Neural progenitor cell (in vitro differentiated cells): ENCODE data around the gene USP25. TPM values are rescaled to one million over a fixed set of nuclear protein-coding genes. Genes with fewer than 3 reads are reported as not detected.

Experiments used
- DNase-seq: peaks from one replicate; pipeline ENCODE4 v3.0.0-alpha.2; 2016; ENCODE audit warnings: low spot score
- H2AFZ ChIP-seq: fragments of 200-600 bp; sonication (generic); replicated peaks from 2 replicates; pipeline ENCODE4 v1.6.1; 2016; ENCODE audit warnings: antibody characterized with exemption
- H3F3A ChIP-seq: fragments of 200-600 bp; sonication (generic); 2 replicates; pipeline ENCODE4 v1.6.1; 2016; ENCODE audit warnings: antibody characterized with exemption, low read depth
- H3K27ac ChIP-seq: fragments of 200-600 bp; sonication (generic); 2 replicates; pipeline ENCODE4 v1.5.1; 2016; ENCODE audit warnings: mild to moderate bottlenecking
- H3K27me3 ChIP-seq: fragments of 200-600 bp; sonication (generic); 2 replicates; pipeline ENCODE4 v1.6.1; 2016; ENCODE audit warnings: mild to moderate bottlenecking, moderate library complexity
- H3K36me3 ChIP-seq: fragments of 200-600 bp; sonication (generic); 2 replicates; pipeline ENCODE4 v1.5.1; 2016
- H3K4me1 ChIP-seq: fragments of 200-600 bp; sonication (generic); 2 replicates; pipeline ENCODE4 v1.6.1; 2016; ENCODE audit warnings: mixed run types
- H3K4me2 ChIP-seq: fragments of 200-600 bp; sonication (generic); 2 replicates; pipeline ENCODE4 v1.6.1; 2016
- H3K4me3 ChIP-seq: fragments of 200-600 bp; sonication (generic); 2 replicates; pipeline ENCODE4 v1.5.1; 2016
- H3K79me2 ChIP-seq: fragments of 200-600 bp; sonication (generic); 2 replicates; pipeline ENCODE4 v1.6.1; 2016; ENCODE audit warnings: low read depth
- H3K9ac ChIP-seq: fragments of 200-600 bp; sonication (generic); 2 replicates; pipeline ENCODE4 v1.6.1; 2016
- H3K9me3 ChIP-seq: fragments of 200-600 bp; sonication (generic); 2 replicates; pipeline ENCODE4 v1.5.1; 2016; ENCODE audit warnings: low read depth
- H4K20me1 ChIP-seq: fragments of 200-600 bp; sonication (generic); 2 replicates; pipeline ENCODE4 v1.6.1; 2016; ENCODE audit warnings: low read depth
- H3K27ac Mint-ChIP-seq: 3 replicates; pipeline ENCODE4 v1.8.0; 2021; ENCODE audit warnings: mixed read lengths
- H3K27me3 Mint-ChIP-seq: 2 replicates; pipeline ENCODE4 v1.8.0; 2022; ENCODE audit warnings: low read depth, mild to moderate bottlenecking, inconsistent platforms, moderate library complexity, mixed read lengths; ENCODE audit not compliant: insufficient read depth
- H3K36me3 Mint-ChIP-seq: 3 replicates; pipeline ENCODE4 v1.8.0; 2021; ENCODE audit warnings: mixed read lengths
- H3K4me1 Mint-ChIP-seq: 3 replicates; pipeline ENCODE4 v1.8.0; 2021; ENCODE audit warnings: mixed read lengths
- H3K4me3 Mint-ChIP-seq: 3 replicates; pipeline ENCODE4 v1.8.0; 2021; ENCODE audit warnings: mild to moderate bottlenecking, moderate library complexity, mixed read lengths
- H3K9me3 Mint-ChIP-seq: 3 replicates; pipeline ENCODE4 v1.8.0; 2020; ENCODE audit warnings: mixed read lengths
- EZH2 ChIP-seq: fragments of 200-600 bp; sonication (generic); IDR thresholded peaks from 2 replicates; pipeline ENCODE4 v1.6.1; 2017; ENCODE audit warnings: antibody characterized with exemption, mild to moderate bottlenecking, moderate library complexity
- EZH2phosphoT487 ChIP-seq: fragments of 200-600 bp; sonication (generic); IDR thresholded peaks from 2 replicates; pipeline ENCODE4 v1.6.1; 2017; ENCODE audit warnings: antibody characterized with exemption
- total RNA-seq: library from RNA; depleted of rRNA; stranded (reverse); fragments of >200 nt; gene quantifications from 2 replicates; pipeline ENCODE4 v1.2.3, GENCODE V29; 2015; ENCODE audit warnings: low replicate concordance
- TF ChIP-seq, protein P1 (sequence below): fragments of 200-600 bp; sonication (generic); IDR thresholded peaks from 2 replicates; pipeline ENCODE4 v1.5.1; 2017; ENCODE audit warnings: antibody characterized with exemption, mild to moderate bottlenecking

The USP25 gene
- total RNA-seq, 1 donor from 2014 or later, result 36.4 TPM

DNA sequence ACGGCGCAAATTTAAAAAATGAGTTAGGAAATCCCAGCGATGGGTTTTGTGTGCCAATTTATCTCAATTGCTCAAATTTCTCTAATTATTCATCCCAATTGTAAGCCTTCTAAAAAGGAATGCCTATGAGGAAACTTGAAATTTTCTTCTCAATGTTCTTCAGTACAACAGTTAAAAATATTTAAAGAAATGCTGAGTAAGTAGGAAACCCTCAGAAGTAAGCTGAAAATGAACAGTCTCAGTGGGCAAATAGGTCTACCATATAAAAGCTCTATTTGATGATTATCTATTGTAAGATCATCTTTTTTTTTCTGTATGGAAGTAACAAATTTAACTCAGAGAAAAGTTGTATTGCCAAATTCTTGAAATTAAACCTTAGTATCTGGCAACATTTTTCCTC, 1.7 kb upstream of the USP25 start:
- DNase-seq, result no peak
- peaks cover 3% of the 10 kb centered on the region for H3K27me3 Mint-ChIP-seq
- H3K36me3 Mint-ChIP-seq, result no peaks in the 10 kb centered on the region
- peaks cover 7% of the 10 kb centered on the region for H3K4me1 Mint-ChIP-seq
- Histone ChIP-seq H3K79me2 (peaks cover 26% of the 10 kb centered on the region), H3K4me3 (no peak overlapping the region), H3K36me3 (no peaks in the 10 kb centered on the region), H3K27me3 (peaks cover 11% of the 10 kb centered on the region), H3K4me1 (peaks cover 14% of the 10 kb centered on the region), H3K27ac (no peak overlapping the region), H3F3A (peaks cover 10% of the 10 kb centered on the region), H3K4me2 (no peak overlapping the region), H3K9me3 (no peaks in the 10 kb centered on the region), H2AFZ (no peak overlapping the region), H4K20me1 (peaks cover 20% of the 10 kb centered on the region), H3K9ac (no peak overlapping the region)
- TF ChIP-seq EZH2phosphoT487, result no peak
- no peaks in the 10 kb centered on the region for H3K9me3 Mint-ChIP-seq
- H3K4me3 Mint-ChIP-seq, result no peak overlapping the region
- no peak overlapping the region for H3K27ac Mint-ChIP-seq

DNA sequence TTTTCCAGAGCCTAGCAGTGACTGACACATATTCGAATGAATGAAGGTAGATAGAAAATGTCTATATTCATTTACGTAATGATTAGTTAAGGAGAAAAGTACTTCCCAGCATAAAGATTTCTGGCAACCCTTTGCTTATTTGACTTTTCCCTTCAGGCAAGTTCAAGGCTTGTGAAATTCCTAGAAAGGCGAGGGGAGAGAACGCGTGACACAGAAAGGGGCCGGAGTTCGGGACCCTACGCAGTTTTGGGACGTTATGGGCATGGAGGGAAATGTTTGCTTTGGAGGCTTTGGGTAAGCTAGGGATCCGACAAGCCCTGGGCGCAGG, 472 bp upstream of the USP25 start:
- peaks cover 10% of the 10 kb centered on the region for H3F3A ChIP-seq
- H3K79me2 ChIP-seq, result peaks cover 39% of the 10 kb centered on the region
- H3K27ac ChIP-seq, result no peak overlapping the region
- peak overlapping the region; percentile 75 for H2AFZ ChIP-seq
- H3K9ac ChIP-seq, result no peak overlapping the region
- Mint-ChIP-seq H3K4me1 (peaks cover 10% of the 10 kb centered on the region), H3K4me3 (peak overlapping the region; percentile 89), H3K36me3 (peaks cover 4% of the 10 kb centered on the region), H3K27ac (no peak overlapping the region), H3K9me3 (peaks cover 6% of the 10 kb centered on the region), H3K27me3 (peaks cover 3% of the 10 kb centered on the region)
- H3K36me3 ChIP-seq, result no peaks in the 10 kb centered on the region
- peak overlapping the region; percentile 86 for H3K4me3 ChIP-seq
- H3K27me3 ChIP-seq, result peaks cover 11% of the 10 kb centered on the region
- H4K20me1 ChIP-seq, result peaks cover 20% of the 10 kb centered on the region
- DNase-seq, result no peak
- H3K4me2 ChIP-seq, result peak overlapping the region; percentile 71
- peaks cover 14% of the 10 kb centered on the region for H3K4me1 ChIP-seq
- TF ChIP-seq, protein P1, sequence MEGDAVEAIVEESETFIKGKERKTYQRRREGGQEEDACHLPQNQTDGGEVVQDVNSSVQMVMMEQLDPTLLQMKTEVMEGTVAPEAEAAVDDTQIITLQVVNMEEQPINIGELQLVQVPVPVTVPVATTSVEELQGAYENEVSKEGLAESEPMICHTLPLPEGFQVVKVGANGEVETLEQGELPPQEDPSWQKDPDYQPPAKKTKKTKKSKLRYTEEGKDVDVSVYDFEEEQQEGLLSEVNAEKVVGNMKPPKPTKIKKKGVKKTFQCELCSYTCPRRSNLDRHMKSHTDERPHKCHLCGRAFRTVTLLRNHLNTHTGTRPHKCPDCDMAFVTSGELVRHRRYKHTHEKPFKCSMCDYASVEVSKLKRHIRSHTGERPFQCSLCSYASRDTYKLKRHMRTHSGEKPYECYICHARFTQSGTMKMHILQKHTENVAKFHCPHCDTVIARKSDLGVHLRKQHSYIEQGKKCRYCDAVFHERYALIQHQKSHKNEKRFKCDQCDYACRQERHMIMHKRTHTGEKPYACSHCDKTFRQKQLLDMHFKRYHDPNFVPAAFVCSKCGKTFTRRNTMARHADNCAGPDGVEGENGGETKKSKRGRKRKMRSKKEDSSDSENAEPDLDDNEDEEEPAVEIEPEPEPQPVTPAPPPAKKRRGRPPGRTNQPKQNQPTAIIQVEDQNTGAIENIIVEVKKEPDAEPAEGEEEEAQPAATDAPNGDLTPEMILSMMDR, result no peak
- TF ChIP-seq EZH2 (no peak), EZH2phosphoT487 (no peak)
- no peaks in the 10 kb centered on the region for H3K9me3 ChIP-seq

GRCh38 chr21:15730484-15731242, 881 bp downstream of the USP25 start:
- Histone ChIP-seq H3K79me2 (peaks cover 52% of the 10 kb centered on the region), H3K9me3 (no peaks in the 10 kb centered on the region), H3K27ac (peak overlapping the region; percentile 59), H3F3A (peaks cover 10% of the 10 kb centered on the region), H3K27me3 (peaks cover 11% of the 10 kb centered on the region), H3K4me1 (peaks cover 14% of the 10 kb centered on the region), H2AFZ (peak overlapping the region; percentile 77), H3K4me3 (peak overlapping the region; percentile 86), H3K4me2 (peak overlapping the region; percentile 83), H3K36me3 (no peaks in the 10 kb centered on the region), H3K9ac (peak overlapping the region; percentile 4), H4K20me1 (peaks cover 20% of the 10 kb centered on the region)
- Mint-ChIP-seq H3K4me1 (peaks cover 10% of the 10 kb centered on the region), H3K9me3 (peaks cover 11% of the 10 kb centered on the region), H3K27me3 (peaks cover 3% of the 10 kb centered on the region), H3K36me3 (peaks cover 10% of the 10 kb centered on the region), H3K4me3 (peak overlapping the region; percentile 97), H3K27ac (peak overlapping the region; percentile 95)
- TF ChIP-seq EZH2phosphoT487, result no peak
- TF ChIP-seq EZH2, result peak; percentile 15
- no peak for DNase-seq

DNA sequence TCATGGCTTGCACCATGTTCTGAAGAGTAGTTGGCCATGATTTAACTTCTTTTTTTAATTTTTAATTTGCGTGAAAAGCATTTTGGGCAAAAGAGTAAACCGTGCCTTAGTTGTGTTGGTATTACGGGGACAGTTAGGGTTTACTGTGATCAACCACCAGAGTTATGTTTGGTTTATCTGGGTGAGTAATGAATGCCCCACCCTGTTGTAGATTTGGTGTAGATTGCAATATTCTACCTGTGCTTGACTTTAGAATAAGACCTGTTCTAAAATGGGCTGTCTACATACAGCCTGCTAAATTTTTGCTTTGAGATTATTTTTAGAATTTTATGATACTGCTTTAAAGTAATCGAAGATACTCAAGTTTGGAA, 1.4 kb downstream of the USP25 start:
- H3F3A ChIP-seq, result peaks cover 10% of the 10 kb centered on the region
- H3K4me1 ChIP-seq, result peaks cover 14% of the 10 kb centered on the region
- TF ChIP-seq, protein P1, result no peak
- TF ChIP-seq EZH2phosphoT487 (no peak), EZH2 (no peak)
- H2AFZ ChIP-seq, result no peak overlapping the region
- peak overlapping the region; percentile 86 for H3K4me3 ChIP-seq
- H4K20me1 ChIP-seq, result peaks cover 20% of the 10 kb centered on the region
- H3K4me1 Mint-ChIP-seq, result peaks cover 10% of the 10 kb centered on the region
- DNase-seq, result no peak
- H3K27ac ChIP-seq, result no peak overlapping the region
- H3K27ac Mint-ChIP-seq, result no peak overlapping the region
- peaks cover 3% of the 10 kb centered on the region for H3K27me3 Mint-ChIP-seq
- H3K9ac ChIP-seq, result no peak overlapping the region
- H3K9me3 Mint-ChIP-seq, result peaks cover 17% of the 10 kb centered on the region
- peaks cover 58% of the 10 kb centered on the region for H3K79me2 ChIP-seq
- H3K4me3 Mint-ChIP-seq, result peak overlapping the region; percentile 97
- peak overlapping the region; percentile 83 for H3K4me2 ChIP-seq
- H3K27me3 ChIP-seq, result peaks cover 11% of the 10 kb centered on the region
- H3K36me3 ChIP-seq, result no peaks in the 10 kb centered on the region
- H3K9me3 ChIP-seq, result no peaks in the 10 kb centered on the region
- H3K36me3 Mint-ChIP-seq, result peaks cover 15% of the 10 kb centered on the region
